Thyroid gland (tissue), 4 donors: ENCODE data around the gene PRPF18. TPM values are rescaled to one million over a fixed set of nuclear protein-coding genes. Genes with fewer than 3 reads are reported as not detected.
A peak's percentile ranks its signal among the peaks of the same experiment; 100 is the strongest.

ENCODE experiments used
- DNase-seq, 2 donors: peaks; one replicate each; pipeline ENCODE4 v3.0.0-alpha.2; 2019
- H3K27ac ChIP-seq, 3 donors: fragments of 200-600 bp; sonication (generic); 1 replicate in 2 of 3; 2 replicates in 1 of 3; pipeline ENCODE4 v1.5.1; 2016 to 2019; ENCODE audit warnings: mild to moderate bottlenecking in 1 of 3, moderate library complexity in 1 of 3
- H3K27me3 ChIP-seq: fragments of 200-600 bp; sonication (generic); one replicate; pipeline ENCODE4 v1.5.1; 2019
- H3K36me3 ChIP-seq, 2 donors: fragments of 200-600 bp; sonication (generic); one replicate each; pipeline ENCODE4 v1.5.1; 2016 to 2019
- H3K4me1 ChIP-seq, 2 donors: fragments of 200-600 bp; sonication (generic); one replicate each; pipeline ENCODE4 v1.5.1; 2017 to 2019
- H3K4me3 ChIP-seq, 3 donors: fragments of 200-600 bp; sonication (generic); replicated peaks in 1 of 3; 1 replicate in 2 of 3; 2 replicates in 1 of 3; pipeline ENCODE4 v1.5.1; 2016; ENCODE audit warnings: mild to moderate bottlenecking in 1 of 3
- H3K9me3 ChIP-seq: fragments of 200-600 bp; sonication (generic); one replicate; pipeline ENCODE4 v1.5.1; 2017
- POLR2A ChIP-seq, 2 donors: fragments of 450-650 bp; IDR thresholded peaks; one replicate each; pipeline ENCODE4 v1.6.1; 2017; ENCODE audit warnings: antibody characterized with exemption in 2 of 2, mild to moderate bottlenecking in 2 of 2, moderate library complexity in 1 of 2
- WGBS, 2 donors: methylation state at CpG; one replicate each; pipeline ENCODE4 v1.1.5; 2017; 5-methylcytosine and 5-hydroxymethylcytosine counted together
- intact Hi-C: fragments of 100-400 bp; cut with DNase I; formaldehyde crosslinking; loops from one replicate; pipeline ENCODE4 v1.15.1; 2023
- total RNA-seq, 4 donors: library from RNA; depleted of rRNA; stranded (reverse); fragments of >200 nt; gene quantifications; one replicate each; pipeline ENCODE4 v1.2.3, GENCODE V29; 2016
- TF ChIP-seq, protein P1 (sequence below), 6 experiments: fragments of 200-600 bp in 3 of 6; fragments of 450-650 bp in 3 of 6; sonication (generic) in 3 of 6; IDR thresholded peaks; one replicate each; pipeline ENCODE4 v1.5.1; 2016 to 2019; ENCODE audit warnings: antibody characterized with exemption in 6 of 6, mild to moderate bottlenecking in 2 of 6, inconsistent platforms in 1 of 6, moderate library complexity in 1 of 6

Gene PRPF18
- total RNA-seq, 4 donors from 2014 or later = 38.1 to 58.8 (median 48.5) TPM

DNA sequence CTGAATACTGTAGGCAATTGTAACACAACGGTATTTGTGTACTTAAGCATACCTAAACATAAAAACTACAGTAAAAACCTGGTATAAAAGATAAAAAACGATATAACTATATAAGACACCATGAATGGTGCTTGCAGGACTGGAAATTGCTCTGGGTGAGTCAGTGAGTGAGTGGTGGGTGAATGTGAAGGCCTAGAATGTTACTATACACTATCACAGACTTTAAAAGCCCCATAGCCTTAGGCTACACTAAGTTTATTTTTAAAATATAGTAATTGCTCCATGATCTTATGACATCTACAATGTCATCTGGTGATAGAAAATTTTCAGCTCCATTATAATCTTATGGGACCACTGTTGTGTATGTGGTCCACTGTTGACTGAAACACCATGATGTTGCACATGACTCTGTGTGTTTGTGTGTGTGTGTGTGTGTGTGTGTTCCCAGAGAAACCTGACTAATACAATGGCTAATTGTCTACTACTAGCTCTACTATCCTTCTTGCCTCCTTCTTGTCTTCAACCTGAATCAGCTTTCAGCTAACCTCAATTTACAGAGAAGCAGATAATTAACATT lies 27.6 kb upstream of the PRPF18 start:
- intact Hi-C loops = no loop called here
- H3K4me1 ChIP-seq = peaks cover 11 to 25% of the 10 kb centered on the region in 2 donors
- TF ChIP-seq POLR2A (IDR thresholded peaks at IDR 0.05) = no peak
- TF ChIP-seq, protein P1, sequence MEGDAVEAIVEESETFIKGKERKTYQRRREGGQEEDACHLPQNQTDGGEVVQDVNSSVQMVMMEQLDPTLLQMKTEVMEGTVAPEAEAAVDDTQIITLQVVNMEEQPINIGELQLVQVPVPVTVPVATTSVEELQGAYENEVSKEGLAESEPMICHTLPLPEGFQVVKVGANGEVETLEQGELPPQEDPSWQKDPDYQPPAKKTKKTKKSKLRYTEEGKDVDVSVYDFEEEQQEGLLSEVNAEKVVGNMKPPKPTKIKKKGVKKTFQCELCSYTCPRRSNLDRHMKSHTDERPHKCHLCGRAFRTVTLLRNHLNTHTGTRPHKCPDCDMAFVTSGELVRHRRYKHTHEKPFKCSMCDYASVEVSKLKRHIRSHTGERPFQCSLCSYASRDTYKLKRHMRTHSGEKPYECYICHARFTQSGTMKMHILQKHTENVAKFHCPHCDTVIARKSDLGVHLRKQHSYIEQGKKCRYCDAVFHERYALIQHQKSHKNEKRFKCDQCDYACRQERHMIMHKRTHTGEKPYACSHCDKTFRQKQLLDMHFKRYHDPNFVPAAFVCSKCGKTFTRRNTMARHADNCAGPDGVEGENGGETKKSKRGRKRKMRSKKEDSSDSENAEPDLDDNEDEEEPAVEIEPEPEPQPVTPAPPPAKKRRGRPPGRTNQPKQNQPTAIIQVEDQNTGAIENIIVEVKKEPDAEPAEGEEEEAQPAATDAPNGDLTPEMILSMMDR (IDR thresholded peaks at IDR 0.05) = no peak

DNA sequence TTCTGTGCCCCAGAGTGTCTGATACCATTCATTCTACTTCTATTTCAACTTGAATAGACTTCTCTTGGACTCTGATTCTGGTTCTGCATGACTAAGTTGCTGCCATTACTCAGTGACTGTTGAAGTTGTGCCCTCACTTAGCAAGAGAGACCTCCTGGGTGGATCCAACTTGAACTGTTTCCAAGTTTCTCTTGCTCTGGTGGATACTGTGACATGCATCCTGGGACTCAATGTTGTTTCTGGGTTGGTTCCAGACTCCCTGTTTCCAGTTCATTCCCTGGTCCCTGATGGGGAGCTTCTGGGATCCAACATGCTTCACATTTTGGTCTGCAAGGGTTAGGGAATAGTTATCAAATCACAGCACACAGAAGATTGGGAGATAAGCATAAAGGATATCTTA lies 26.2 kb upstream of the PRPF18 start:
- H3K36me3 ChIP-seq = no peaks in the 10 kb centered on the region
- H3K9me3 ChIP-seq = no peaks in the 10 kb centered on the region
- no peak overlapping the region for H3K4me3 ChIP-seq
- peaks cover 11 to 30% of the 10 kb centered on the region in 2 donors for H3K4me1 ChIP-seq
- intact Hi-C loops = no loop called here
- peak overlapping the region; percentile 64 to 70 (median 67) for H3K27ac ChIP-seq
- peak; percentile 71 for DNase-seq
- no peak for TF ChIP-seq POLR2A (IDR thresholded peaks at IDR 0.05)
- TF ChIP-seq, protein P1 (IDR thresholded peaks at IDR 0.05) = no peak
- no peaks in the 10 kb centered on the region for H3K27me3 ChIP-seq

More for the DNA sequence above, 27.6 kb upstream of the PRPF18 start:
- no peaks in the 10 kb centered on the region for H3K27me3 ChIP-seq
- no peak for DNase-seq
- H3K4me3 ChIP-seq = no peak overlapping the region
- WGBS, 2 donors = 70 to 80% methylated on average over 2 of the region's 2 CpGs
- no peak overlapping the region for H3K27ac ChIP-seq
- no peaks in the 10 kb centered on the region for H3K36me3 ChIP-seq
- H3K9me3 ChIP-seq = no peaks in the 10 kb centered on the region

DNA sequence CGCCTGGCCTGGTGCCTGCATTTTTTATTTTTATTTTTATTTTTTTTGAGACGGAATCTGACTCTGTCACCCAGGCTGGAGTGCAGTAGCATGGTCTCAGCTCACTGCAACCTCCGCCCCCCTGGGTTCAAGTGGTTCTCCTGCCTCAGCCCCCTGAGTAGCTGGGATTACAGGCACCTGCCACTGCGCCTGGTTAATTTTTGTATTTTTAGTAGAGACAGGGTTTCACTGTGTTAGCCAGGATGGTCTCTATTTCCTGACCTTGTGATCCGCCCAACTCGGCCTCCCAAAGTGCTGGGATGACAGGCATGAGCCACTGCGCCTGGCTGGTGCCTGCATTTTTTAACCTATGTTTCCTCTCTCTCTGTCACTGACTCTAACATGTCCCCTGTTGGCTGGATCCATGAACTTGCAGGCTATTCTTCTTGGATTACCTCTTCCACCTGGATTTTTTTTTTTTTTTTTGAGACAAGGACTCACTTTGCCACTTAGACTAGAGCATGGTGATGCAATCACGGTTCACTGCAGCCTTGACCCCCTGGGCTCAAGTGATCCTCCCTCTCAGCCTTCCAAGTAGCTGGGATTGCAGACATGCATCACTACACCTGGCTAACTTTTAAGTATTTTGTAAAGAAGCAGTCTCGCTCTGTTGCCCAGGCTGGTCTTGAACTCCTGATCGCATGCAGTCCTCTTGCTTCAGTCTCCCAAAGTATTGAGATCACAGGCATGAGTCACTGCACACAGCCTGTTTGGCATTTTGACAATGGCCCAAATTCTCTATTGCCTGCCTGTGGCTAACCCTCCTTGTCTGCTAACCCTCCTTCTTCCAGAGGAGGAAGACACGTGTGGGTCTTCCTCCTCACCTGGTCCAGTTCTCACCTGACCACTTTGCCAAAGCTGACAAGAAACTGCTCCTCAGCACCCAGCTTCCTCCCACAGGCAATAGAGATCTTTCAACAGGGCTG lies 23.0 kb upstream of the PRPF18 start:
- intact Hi-C loops = no loop called here

DNA sequence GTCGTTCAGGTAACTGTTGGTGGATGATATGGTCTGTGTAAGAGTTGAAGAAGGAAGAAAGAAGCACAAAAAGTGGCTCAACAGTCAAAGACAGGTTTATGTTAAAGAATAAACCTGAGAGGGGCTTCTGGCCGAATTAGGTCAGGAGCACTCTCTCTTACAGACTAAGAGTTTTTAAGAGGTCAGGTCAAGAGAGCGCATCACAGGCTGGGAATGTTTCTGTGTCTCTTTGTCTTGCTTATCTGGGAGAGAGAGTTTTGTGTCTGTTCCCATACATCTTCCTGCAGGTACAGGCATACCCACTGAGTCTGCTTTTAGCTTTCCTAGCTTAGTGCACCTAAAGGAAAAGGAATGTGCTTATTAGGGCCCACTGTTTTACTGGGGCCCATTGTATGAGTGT lies 22.2 kb upstream of the PRPF18 start:
- H3K36me3 ChIP-seq = no peaks in the 10 kb centered on the region
- peak overlapping the region; percentile 70 to 83 (median 80) for H3K27ac ChIP-seq
- WGBS, 2 donors = 77 to 79% methylated on average over 3 of the region's 3 CpGs
- H3K9me3 ChIP-seq = no peaks in the 10 kb centered on the region
- no peak overlapping the region for H3K4me3 ChIP-seq
- H3K4me1 ChIP-seq = peaks cover 11 to 30% of the 10 kb centered on the region in 2 donors
- DNase-seq = no peak
- no peaks in the 10 kb centered on the region for H3K27me3 ChIP-seq
- intact Hi-C loops = no loop called here
- TF ChIP-seq POLR2A (IDR thresholded peaks at IDR 0.05) = no peak

More for the DNA sequence above, 23.0 kb upstream of the PRPF18 start:
- 40 to 43% methylated on average over 11 of the region's 11 CpGs for WGBS, 2 donors
- no peak for TF ChIP-seq POLR2A (IDR thresholded peaks at IDR 0.05)
- TF ChIP-seq, protein P1 (IDR thresholded peaks at IDR 0.05) = peak in 1 of 6 experiments; percentile 54
- DNase-seq = peak; percentile 86 to 89
- no peak overlapping the region for H3K4me3 ChIP-seq
- H3K27ac ChIP-seq = peak overlapping the region; percentile 70 to 83 (median 80)
- H3K9me3 ChIP-seq = no peaks in the 10 kb centered on the region
- no peaks in the 10 kb centered on the region for H3K36me3 ChIP-seq
- H3K27me3 ChIP-seq = no peaks in the 10 kb centered on the region
- peaks cover 11 to 30% of the 10 kb centered on the region in 2 donors for H3K4me1 ChIP-seq

DNA sequence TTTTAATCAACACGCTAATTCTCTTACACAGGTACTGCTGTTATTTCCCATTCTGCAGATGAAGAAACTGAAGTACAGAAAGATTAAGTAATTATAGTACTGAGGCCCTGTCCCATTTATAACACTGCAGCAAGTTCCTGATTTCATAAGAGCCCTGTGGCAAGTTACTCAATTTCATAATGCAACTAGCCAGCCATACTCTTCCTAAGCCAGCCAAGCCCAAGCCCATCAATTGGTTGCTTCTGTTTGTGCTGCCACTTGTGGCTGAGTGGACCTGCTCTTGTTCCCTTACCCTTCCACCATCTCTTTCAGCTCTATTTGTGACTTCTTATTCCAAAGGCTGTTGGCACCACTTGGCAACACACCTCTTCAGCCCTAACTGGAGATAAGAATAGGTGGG lies 19.7 kb upstream of the PRPF18 start:
- TF ChIP-seq POLR2A (IDR thresholded peaks at IDR 0.05) = no peak
- TF ChIP-seq, protein P1 (IDR thresholded peaks at IDR 0.05) = no peak
- no peaks in the 10 kb centered on the region for H3K36me3 ChIP-seq
- H3K4me3 ChIP-seq = no peak overlapping the region
- no peaks in the 10 kb centered on the region for H3K27me3 ChIP-seq
- H3K27ac ChIP-seq = no peak overlapping the region
- no peaks in the 10 kb centered on the region for H3K9me3 ChIP-seq
- intact Hi-C loops = no loop called here
- no peak for DNase-seq
- peaks cover 11 to 21% of the 10 kb centered on the region in 2 donors for H3K4me1 ChIP-seq
- 85 to 88% methylated on average over 1 of the region's 1 CpG for WGBS, 2 donors
